Erythroblast (primary cell): Measurements from ENCODE around the gene DDX41.

Experiments used
- GATA1 ChIP-seq: IDR thresholded peaks from 2 replicates; pipeline ENCODE4 v1.6.1; 2011; ENCODE audit warnings: low read depth, mild to moderate bottlenecking, control low read depth, low read length, moderate library complexity
- POLR2A ChIP-seq: IDR thresholded peaks from 2 replicates; pipeline ENCODE4 v1.6.1; 2011; ENCODE audit warnings: mild to moderate bottlenecking, low read length

- TF ChIP-seq POLR2A (no peak), GATA1 (no peak)
These were observed 11.7 kb downstream of the DDX41 start for GRCh38 chr5:177505075-177505474.
